GM12892 (cell line): ENCODE data around the gene BET1.

ENCODE experiments used
- POLR2A ChIP-seq: IDR thresholded peaks from 2 replicates; pipeline ENCODE4 v1.6.1; 2011; ENCODE audit warnings: low read depth, low read length, control low read depth
- POLR2AphosphoS5 ChIP-seq: IDR thresholded peaks from 2 replicates; pipeline ENCODE4 v1.6.1; 2011; ENCODE audit warnings: low read depth, low read length, control low read depth
- TAF1 ChIP-seq: IDR thresholded peaks from 2 replicates; pipeline ENCODE4 v1.6.1; 2011; ENCODE audit warnings: low read depth, mild to moderate bottlenecking, control low read depth, low read length, borderline replicate concordance

GRCh38 chr7:93968911-93969620, 35.1 kb downstream of the BET1 start:
- no peak for TF ChIP-seq POLR2A
- TF ChIP-seq POLR2AphosphoS5, result no peak
- no peak for TF ChIP-seq TAF1
